ENCODE results near the gene DPH7.

The DPH7 gene

DNA sequence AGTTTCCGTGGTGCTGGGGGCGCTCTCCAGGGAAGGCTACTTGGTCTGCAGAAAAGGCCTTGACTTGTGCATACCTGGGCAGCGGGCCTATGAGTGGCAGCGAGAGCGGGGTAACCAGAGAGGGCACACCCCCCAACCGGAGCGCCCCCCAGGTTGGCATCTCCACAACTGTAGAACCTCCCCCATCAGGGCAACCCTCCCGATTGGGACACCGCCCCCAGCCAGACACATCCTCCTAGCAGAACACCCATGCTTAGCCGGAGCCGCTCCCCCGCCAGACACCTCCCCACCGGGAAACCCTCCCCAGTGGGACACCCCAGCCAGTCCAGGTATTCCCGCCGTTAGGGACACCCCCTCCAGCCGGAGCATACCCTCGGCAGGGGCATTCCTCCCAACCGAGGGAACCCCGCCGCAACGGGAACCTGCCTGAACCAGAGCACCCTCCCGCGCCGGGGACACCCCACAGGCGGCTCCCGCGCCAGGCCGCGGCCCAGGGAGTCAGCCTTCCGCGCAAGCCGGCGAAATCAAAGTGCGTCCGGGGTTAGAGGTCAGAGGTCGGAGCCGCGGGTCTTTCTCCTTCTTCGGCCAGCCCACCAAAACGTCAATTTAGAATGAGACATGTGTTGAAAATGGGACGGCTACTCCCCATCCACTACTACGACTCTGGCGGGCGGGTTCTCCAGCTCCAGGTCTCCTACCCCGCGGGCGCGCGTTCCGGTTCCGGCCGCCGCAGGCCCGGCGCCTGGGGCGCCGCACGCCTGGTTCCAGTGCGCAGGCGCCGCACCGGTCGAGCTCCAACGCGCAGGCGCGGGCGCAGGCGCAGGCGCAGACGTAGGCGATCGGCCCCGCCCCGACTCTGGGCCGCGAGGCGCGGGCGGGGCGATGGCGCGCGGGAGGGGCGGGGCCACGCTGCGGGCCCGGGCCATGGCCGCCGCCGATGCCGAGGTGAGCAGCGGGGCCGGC lies 39.7 kb upstream of the DPH7 start, which contains the start of gene EHMT1:
Gene EHMT1 (plus strand): TSS at position 901 of the 963 bp plus-strand sequence. CDS start 24 bp downstream, at position 925.
- TF ChIP-seq, protein P1, sequence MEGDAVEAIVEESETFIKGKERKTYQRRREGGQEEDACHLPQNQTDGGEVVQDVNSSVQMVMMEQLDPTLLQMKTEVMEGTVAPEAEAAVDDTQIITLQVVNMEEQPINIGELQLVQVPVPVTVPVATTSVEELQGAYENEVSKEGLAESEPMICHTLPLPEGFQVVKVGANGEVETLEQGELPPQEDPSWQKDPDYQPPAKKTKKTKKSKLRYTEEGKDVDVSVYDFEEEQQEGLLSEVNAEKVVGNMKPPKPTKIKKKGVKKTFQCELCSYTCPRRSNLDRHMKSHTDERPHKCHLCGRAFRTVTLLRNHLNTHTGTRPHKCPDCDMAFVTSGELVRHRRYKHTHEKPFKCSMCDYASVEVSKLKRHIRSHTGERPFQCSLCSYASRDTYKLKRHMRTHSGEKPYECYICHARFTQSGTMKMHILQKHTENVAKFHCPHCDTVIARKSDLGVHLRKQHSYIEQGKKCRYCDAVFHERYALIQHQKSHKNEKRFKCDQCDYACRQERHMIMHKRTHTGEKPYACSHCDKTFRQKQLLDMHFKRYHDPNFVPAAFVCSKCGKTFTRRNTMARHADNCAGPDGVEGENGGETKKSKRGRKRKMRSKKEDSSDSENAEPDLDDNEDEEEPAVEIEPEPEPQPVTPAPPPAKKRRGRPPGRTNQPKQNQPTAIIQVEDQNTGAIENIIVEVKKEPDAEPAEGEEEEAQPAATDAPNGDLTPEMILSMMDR (IDR thresholded peaks at IDR 0.05; ENCODE audit: extremely low read depth, missing control alignments) = no peak
- DNase-seq (ENCODE audit: low spot score) = peak; percentile 100

DNA sequence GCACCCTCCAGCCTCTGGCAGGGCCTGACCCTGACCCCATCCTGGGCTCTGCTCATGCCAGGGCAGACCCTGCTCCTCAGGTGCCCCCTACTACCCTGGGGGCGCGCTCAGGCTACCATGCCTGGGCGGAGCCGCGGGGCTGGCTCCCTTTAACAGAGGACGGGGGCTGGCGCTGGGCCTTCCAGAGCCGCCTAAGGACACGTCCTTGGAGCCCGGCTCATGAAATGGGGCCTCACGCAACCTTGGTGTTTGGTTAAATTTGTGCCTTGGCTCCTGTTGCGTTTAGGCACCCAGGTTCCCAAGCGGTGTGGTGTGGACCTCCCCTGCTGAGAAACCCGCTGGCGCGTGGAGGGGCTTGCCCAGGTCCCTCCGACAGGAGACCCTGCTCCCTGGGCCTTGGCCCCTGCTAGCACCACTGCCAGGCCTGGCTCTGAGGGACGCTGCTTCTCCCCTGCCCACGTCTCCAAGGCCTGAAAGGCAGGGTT lies 36.7 kb upstream of the DPH7 start:
- TF ChIP-seq, protein P1 (IDR thresholded peaks at IDR 0.05; ENCODE audit: extremely low read depth, missing control alignments) = no peak
- no peak for DNase-seq (ENCODE audit: low spot score)

- TF ChIP-seq, protein P1 (IDR thresholded peaks at IDR 0.05; ENCODE audit: extremely low read depth, missing control alignments) = no peak
- DNase-seq (ENCODE audit: low spot score) = no peak
Observed at GRCh38 chr9:137614631-137615386, 36.1 kb upstream of the DPH7 start.

GRCh38 chr9:137613738-137614523 lies 35.2 kb upstream of the DPH7 start:
- DNase-seq (ENCODE audit: low spot score) = no peak
- TF ChIP-seq, protein P1 (IDR thresholded peaks at IDR 0.05; ENCODE audit: extremely low read depth, missing control alignments) = no peak

GRCh38 chr9:137613259-137613658 lies 34.5 kb upstream of the DPH7 start:
- TF ChIP-seq, protein P1 (IDR thresholded peaks at IDR 0.05; ENCODE audit: extremely low read depth, missing control alignments) = no peak
- no peak for DNase-seq (ENCODE audit: low spot score)

DNA sequence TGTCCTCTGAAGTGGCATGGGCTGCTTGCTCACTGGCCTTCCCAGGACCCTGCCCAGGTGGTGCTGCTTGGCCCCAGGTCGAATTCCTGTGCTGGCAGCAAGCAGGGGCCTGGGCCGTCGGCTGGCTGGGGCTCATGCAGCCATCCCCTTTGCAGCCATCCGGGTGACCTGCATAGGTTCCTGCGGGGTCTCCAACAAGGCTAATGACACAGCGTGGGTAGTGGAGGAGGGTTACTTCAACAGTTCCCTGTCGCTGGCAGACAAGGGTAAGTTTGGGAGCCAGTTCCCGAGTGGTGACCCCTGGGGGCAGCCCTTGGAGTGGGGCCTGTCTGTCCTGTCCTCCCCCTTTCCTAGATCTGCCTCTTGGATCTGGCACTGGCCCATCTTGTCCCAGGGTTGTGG lies 34.0 kb upstream of the DPH7 start:
- no peak for DNase-seq (ENCODE audit: low spot score)
- TF ChIP-seq, protein P1 (IDR thresholded peaks at IDR 0.05; ENCODE audit: extremely low read depth, missing control alignments) = no peak
